ENCODE results near the gene CD52.
A peak's percentile ranks its signal among the peaks of the same experiment; 100 is the strongest.

Gene CD52

GRCh38 chr1:26317612-26318337 is at the start of gene CD52:
CD52 (plus strand) TSS chr1:26317958; CDS start chr1:26318018, 60 bp downstream.
- no peak for TF ChIP-seq ZNF274 (IDR thresholded peaks at IDR 0.05; ENCODE audit: low read depth, low read length)
- peak within 1 kb of the TSS; percentile 69; the same call in 1 of the 2 replicates for H3K4me3 ChIP-seq (ENCODE audit: low read length)

- TF ChIP-seq ZNF274 (IDR thresholded peaks at IDR 0.05; ENCODE audit: low read depth, low read length): no peak
- no peak overlapping the region for H3K4me3 ChIP-seq (ENCODE audit: low read length)
Observed at GRCh38 chr1:26268290-26269197, 49.2 kb upstream of the CD52 start.

DNA sequence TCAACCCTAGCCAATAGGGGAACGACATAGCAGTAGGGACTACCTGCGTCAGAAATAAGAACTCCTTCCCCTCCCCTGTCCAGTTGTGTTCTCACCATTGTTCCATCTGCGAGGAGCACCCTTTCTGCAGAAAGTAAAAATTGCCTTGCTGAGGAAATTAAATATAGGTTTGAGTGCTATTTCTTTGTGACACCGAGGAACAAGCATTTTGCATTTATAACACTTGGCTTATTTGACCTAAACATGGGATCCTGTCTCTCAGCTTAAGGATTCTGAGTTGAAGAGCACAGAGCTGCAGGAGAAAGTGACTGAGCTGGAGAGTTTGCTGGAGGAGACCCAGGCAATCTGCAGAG is 48.6 kb upstream of the CD52 start:
- TF ChIP-seq ZNF274 (IDR thresholded peaks at IDR 0.05; ENCODE audit: low read depth, low read length): no peak

GRCh38 chr1:26274801-26275425 is 42.8 kb upstream of the CD52 start:
- no peak for TF ChIP-seq ZNF274 (IDR thresholded peaks at IDR 0.05; ENCODE audit: low read depth, low read length)
- H3K4me3 ChIP-seq (ENCODE audit: low read length): no peak overlapping the region

More for the DNA sequence above, 48.6 kb upstream of the CD52 start:
- H3K4me3 ChIP-seq (ENCODE audit: low read length): no peak overlapping the region

- no peak overlapping the region for H3K4me3 ChIP-seq (ENCODE audit: low read length)
- no peak for TF ChIP-seq ZNF274 (IDR thresholded peaks at IDR 0.05; ENCODE audit: low read depth, low read length)
Observed at GRCh38 chr1:26275580-26276431, 42.0 kb upstream of the CD52 start.

- TF ChIP-seq ZNF274 (IDR thresholded peaks at IDR 0.05; ENCODE audit: low read depth, low read length): no peak
Observed at GRCh38 chr1:26276432-26276838, 41.3 kb upstream of the CD52 start.

DNA sequence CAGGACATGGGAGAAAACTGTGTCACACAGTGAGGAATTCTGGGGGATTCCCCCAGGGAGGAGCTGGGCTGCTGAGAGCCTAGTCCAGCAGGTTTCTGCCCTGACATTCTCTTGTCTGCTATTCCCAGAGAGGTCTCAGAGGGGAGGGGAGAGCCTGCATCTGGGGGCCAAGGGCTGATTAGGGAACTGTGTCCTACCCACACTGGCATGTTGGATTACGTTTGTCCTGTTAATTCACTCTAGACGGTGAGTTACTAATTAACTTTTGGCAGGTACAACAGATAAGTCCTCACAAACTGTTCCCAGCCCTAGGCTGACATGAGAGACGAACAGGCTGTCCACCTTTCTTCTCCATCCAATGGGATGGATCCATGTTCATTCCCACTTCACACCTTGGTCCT is 40.5 kb upstream of the CD52 start:
- no peak overlapping the region for H3K4me3 ChIP-seq (ENCODE audit: low read length)
- TF ChIP-seq ZNF274 (IDR thresholded peaks at IDR 0.05; ENCODE audit: low read depth, low read length): no peak

More at GRCh38 chr1:26276432-26276838, 41.3 kb upstream of the CD52 start:
- no peak overlapping the region for H3K4me3 ChIP-seq (ENCODE audit: low read length)

DNA sequence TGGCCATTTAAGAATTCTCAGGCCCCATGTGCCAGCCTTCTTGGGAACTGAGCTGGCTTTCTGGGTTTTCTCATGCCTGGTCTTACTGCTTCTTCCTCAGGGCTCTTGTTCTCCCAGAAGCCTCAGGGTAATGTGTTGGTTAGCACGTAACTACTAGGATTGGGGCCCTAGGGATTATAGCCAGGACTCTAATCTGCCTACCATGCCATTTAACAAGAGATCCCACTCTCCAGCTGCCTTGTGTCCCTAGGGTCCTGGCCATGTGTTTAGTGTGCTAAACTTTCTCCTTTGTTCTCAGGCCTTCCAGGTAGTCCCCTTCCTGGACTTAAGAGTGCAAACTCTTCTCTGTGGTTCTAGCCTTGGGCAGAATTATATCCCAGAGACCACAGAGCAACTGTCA is 40.0 kb upstream of the CD52 start:
- H3K4me3 ChIP-seq (ENCODE audit: low read length): no peak overlapping the region
- no peak for TF ChIP-seq ZNF274 (IDR thresholded peaks at IDR 0.05; ENCODE audit: low read depth, low read length)

GRCh38 chr1:26278303-26278702 is 39.5 kb upstream of the CD52 start:
- TF ChIP-seq ZNF274 (IDR thresholded peaks at IDR 0.05; ENCODE audit: low read depth, low read length): no peak

GRCh38 chr1:26278724-26279455 is 38.9 kb upstream of the CD52 start:
- peak overlapping the region; percentile 85; the same call in 1 of the 2 replicates for H3K4me3 ChIP-seq (ENCODE audit: low read length)
- no peak for TF ChIP-seq ZNF274 (IDR thresholded peaks at IDR 0.05; ENCODE audit: low read depth, low read length)

More at GRCh38 chr1:26278303-26278702, 39.5 kb upstream of the CD52 start:
- no peak overlapping the region for H3K4me3 ChIP-seq (ENCODE audit: low read length)

DNA sequence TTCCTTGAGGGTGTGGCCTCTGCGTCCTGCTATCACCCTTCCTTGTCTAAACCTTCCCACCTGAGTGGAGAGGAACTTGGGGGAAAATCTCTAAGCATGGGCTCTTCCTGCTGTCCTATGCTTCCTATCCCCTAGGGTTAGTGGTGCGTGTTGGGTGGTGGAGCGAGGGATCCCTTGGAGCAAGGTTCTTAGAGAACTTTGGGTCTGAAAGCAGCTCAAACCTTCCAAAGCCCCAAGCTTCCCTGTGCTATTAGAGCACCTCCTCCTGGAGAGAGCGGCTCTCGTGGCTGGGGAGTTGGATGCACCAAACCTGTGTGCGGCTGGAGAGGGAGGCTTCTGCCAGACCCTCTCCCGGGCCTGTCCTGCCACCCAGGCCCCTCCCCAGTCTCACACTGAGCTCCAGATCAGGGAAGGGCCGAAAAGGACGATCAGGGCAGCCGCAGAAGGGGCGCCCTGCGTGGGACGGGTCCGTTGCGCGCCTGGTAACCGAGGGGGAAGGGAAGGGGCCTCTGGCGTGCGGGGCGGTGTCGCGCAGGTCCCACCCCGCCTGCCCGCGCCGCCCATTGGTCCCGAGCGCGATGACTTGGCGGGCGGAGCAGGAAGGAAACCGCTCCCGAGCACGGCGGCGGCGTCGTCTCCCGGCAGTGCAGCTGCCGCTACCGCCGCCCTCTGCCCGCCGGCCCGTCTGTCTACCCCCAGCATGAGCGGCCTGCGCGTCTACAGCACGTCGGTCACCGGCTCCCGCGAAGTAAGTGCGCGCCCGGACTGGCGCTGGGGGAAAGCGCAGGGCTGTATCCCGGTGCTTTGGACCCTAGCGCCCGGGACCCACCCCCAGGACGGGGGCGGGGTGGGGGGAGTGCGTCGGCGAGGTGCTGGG is 38.1 kb upstream of the CD52 start, which contains the start of gene SH3BGRL3:
SH3BGRL3 (plus strand) TSS at position 631 of the 877 bp plus-strand sequence; CDS start at position 701, 70 bp downstream.
- peak within 1 kb of the TSS; percentile 85 for H3K4me3 ChIP-seq (ENCODE audit: low read length)
- no peak for TF ChIP-seq ZNF274 (IDR thresholded peaks at IDR 0.05; ENCODE audit: low read depth, low read length)
